ENCODE measurements around the gene HNRNPDL.

HNRNPDL gene

DNA sequence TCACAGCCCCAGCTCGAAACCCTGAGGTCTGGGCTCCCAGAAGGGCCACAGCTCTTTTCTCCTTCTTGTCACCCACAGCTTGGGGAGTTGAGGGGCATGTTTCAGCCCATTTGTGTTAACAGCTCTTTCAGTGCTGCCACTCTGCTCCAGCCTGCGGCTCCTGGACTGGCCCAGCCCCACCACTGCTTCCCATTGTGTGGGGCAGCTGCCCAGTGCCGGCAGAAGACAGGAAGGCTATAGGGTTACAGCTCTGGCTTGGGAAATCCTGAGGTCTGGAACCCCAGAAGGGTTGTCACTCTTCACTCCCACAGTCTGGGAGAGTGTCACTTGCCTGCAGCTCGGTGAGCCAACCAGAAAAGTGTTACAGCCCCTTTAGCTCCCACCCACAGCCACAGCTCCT, 49.4 kb downstream of the HNRNPDL start:
- TF ChIP-seq, protein P1, sequence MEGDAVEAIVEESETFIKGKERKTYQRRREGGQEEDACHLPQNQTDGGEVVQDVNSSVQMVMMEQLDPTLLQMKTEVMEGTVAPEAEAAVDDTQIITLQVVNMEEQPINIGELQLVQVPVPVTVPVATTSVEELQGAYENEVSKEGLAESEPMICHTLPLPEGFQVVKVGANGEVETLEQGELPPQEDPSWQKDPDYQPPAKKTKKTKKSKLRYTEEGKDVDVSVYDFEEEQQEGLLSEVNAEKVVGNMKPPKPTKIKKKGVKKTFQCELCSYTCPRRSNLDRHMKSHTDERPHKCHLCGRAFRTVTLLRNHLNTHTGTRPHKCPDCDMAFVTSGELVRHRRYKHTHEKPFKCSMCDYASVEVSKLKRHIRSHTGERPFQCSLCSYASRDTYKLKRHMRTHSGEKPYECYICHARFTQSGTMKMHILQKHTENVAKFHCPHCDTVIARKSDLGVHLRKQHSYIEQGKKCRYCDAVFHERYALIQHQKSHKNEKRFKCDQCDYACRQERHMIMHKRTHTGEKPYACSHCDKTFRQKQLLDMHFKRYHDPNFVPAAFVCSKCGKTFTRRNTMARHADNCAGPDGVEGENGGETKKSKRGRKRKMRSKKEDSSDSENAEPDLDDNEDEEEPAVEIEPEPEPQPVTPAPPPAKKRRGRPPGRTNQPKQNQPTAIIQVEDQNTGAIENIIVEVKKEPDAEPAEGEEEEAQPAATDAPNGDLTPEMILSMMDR (IDR thresholded peaks at IDR 0.05; ENCODE audit: low read depth, low read length, missing control alignments), result no peak
- H3K4me3 ChIP-seq (ENCODE audit: low read depth, low read length), result no peak overlapping the region
- no peak for DNase-seq (ENCODE audit: low read depth)
- in situ Hi-C loops (cut with HindIII; ENCODE audit: low sequenced_read_pairs), result no loop called here

DNA sequence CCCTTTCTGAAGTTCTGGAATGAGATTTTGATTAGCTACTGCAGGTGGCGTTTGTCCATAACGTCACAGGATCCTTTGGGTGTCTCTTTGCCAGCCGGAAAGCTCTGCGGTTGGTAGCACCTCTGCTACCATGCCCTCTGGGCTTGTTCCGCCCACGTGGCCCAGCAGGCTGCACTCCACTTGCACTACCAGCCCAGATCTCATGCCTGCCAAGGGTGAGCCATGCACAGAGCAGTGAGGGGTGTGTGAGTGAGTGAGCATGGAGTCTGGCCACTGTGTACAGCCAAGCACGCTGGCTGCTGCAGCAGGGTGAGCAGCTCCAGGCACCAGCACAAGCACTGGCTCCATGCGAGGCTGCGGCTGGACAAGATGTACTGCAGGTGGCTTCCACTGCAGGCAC, 49.9 kb downstream of the HNRNPDL start:
- no peak overlapping the region for H3K4me3 ChIP-seq (ENCODE audit: low read depth, low read length)
- in situ Hi-C loops (cut with HindIII; ENCODE audit: low sequenced_read_pairs), result no loop called here
- no peak for DNase-seq (ENCODE audit: low read depth)
- TF ChIP-seq, protein P1 (IDR thresholded peaks at IDR 0.05; ENCODE audit: low read depth, low read length, missing control alignments), result no peak

DNA sequence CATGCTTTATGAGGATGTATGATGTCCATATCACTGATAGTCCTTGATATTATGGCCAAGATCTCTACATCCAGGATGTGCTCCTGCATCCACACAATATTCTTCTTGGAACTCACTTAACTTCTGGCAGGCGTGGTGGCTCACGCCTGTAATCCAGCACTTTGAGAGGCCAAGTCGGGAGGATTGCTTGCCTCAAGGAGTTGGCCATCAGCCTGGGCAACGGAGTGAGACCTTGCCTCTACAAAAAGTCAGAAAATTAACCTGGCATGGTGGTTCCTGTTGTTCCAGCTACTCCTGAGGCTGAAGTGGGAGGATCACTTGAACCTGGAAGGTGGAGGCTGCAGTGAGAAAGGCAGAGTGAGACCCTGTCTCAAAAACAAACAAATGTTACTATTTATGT, 54.2 kb downstream of the HNRNPDL start:
- no peak overlapping the region for H3K4me3 ChIP-seq (ENCODE audit: low read depth, low read length)
- TF ChIP-seq, protein P1 (IDR thresholded peaks at IDR 0.05; ENCODE audit: low read depth, low read length, missing control alignments), result no peak
- DNase-seq (ENCODE audit: low read depth), result no peak
- in situ Hi-C loops (cut with HindIII; ENCODE audit: low sequenced_read_pairs), result no loop called here

DNA sequence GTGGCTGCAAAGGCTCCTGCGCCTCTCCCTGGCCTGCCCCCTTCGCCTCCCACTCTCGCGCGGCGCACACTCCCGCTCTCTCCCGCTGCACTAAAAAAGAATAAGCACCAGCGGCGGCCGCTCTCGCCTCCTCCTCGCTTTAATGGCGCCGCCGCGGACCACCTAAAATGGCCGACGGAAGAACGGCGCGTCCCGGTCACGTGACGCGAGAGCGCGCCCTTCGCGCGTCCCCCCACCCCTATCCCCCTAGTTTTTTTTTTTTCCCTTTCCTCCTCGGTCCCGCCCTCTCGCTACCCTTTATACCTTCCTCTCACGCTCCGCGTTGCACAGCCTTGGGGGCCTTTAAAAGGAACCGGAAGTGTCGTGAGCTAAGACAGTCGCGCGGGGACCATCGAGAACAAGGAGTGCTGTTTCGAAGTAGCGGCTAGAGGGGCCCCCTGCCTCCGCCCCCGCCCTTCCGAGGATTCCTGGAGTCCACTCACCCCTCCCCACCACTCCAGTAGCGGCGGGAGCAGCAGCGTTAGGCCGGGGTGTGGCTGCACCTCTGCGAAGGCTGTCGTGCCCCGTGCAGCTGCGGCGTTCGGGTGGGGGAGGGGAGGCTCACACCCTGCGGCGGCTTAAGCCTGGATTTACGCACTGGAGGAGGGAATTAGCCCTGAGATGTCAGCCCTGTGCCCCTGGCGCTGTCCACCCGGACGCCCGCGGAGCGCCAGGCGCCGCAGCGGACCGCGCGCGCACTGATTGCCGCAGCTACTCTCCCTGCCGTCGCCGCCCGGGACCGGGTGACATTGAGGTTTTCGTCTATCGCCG, 56.2 kb downstream of the HNRNPDL start, which contains the start of gene HNRNPD:
Gene HNRNPD, minus strand, starts transcription at position 176 of the 810 bp plus-strand sequence. CDS start 313 bp downstream, outside the sequence.
- TF ChIP-seq, protein P1 (IDR thresholded peaks at IDR 0.05; ENCODE audit: low read depth, low read length, missing control alignments), result no peak

DNA sequence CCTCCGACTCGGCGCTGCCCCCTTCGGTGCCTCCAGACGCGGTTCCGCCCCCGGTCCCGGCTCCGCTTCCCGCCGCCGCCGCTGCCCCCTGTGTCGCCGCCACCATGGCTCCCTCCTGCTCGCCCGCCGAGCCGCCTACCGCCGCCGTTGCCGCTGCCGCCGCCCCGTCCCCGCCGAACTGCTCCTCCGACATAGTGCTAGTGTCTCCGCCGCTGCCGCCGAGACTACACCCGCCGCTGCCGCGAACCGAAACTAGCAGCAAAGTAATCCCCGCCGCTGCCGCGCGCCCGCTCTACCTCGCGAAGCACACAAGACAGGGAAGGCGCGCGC, 56.8 kb downstream of the HNRNPDL start:
- DNase-seq (ENCODE audit: low read depth), result no peak
- TF ChIP-seq, protein P1 (IDR thresholded peaks at IDR 0.05; ENCODE audit: low read depth, low read length, missing control alignments), result no peak
- in situ Hi-C loops (cut with HindIII; ENCODE audit: low sequenced_read_pairs), result no loop called here
- peak overlapping the region; percentile 97 for H3K4me3 ChIP-seq (ENCODE audit: low read depth, low read length)

More for the DNA sequence above, 56.2 kb downstream of the HNRNPDL start, which contains the start of gene HNRNPD:
- peak; percentile 99 for DNase-seq (ENCODE audit: low read depth)
- in situ Hi-C loops (cut with HindIII; ENCODE audit: low sequenced_read_pairs), result no loop called here
- peak within 1 kb of the TSS; percentile 97 for H3K4me3 ChIP-seq (ENCODE audit: low read depth, low read length)

All from astrocyte of the cerebellum (primary cell).